ENCODE measurements around the gene APOD. TPM values are rescaled to one million over a fixed set of nuclear protein-coding genes. Genes with fewer than 3 reads are reported as not detected.
A peak's percentile ranks its signal among the peaks of the same experiment; 100 is the strongest.

APOD gene
- total RNA-seq, 1 donor from 2014 or later: 1.6 TPM

- no peak overlapping the region for H3K27ac Mint-ChIP-seq
- DNase-seq (ENCODE audit: extremely low spot score, unreplicated experiment): no peak
- peaks cover 4% of the 10 kb centered on the region for H3K9me3 Mint-ChIP-seq
- TF ChIP-seq, protein P1, sequence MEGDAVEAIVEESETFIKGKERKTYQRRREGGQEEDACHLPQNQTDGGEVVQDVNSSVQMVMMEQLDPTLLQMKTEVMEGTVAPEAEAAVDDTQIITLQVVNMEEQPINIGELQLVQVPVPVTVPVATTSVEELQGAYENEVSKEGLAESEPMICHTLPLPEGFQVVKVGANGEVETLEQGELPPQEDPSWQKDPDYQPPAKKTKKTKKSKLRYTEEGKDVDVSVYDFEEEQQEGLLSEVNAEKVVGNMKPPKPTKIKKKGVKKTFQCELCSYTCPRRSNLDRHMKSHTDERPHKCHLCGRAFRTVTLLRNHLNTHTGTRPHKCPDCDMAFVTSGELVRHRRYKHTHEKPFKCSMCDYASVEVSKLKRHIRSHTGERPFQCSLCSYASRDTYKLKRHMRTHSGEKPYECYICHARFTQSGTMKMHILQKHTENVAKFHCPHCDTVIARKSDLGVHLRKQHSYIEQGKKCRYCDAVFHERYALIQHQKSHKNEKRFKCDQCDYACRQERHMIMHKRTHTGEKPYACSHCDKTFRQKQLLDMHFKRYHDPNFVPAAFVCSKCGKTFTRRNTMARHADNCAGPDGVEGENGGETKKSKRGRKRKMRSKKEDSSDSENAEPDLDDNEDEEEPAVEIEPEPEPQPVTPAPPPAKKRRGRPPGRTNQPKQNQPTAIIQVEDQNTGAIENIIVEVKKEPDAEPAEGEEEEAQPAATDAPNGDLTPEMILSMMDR (conservative IDR thresholded peaks at IDR 0.05): no peak
- H3K36me3 Mint-ChIP-seq: no peaks in the 10 kb centered on the region
- H3K27me3 Mint-ChIP-seq: no peaks in the 10 kb centered on the region
- H3K4me3 Mint-ChIP-seq: no peak overlapping the region
- peaks cover 20% of the 10 kb centered on the region for H3K4me1 Mint-ChIP-seq (ENCODE audit: unreplicated experiment)
Measured at GRCh38 chr3:195554458-195554857, 29.3 kb downstream of the APOD start.

GRCh38 chr3:195553268-195553667, 30.5 kb downstream of the APOD start:
- no peak overlapping the region for H3K4me3 Mint-ChIP-seq

DNA sequence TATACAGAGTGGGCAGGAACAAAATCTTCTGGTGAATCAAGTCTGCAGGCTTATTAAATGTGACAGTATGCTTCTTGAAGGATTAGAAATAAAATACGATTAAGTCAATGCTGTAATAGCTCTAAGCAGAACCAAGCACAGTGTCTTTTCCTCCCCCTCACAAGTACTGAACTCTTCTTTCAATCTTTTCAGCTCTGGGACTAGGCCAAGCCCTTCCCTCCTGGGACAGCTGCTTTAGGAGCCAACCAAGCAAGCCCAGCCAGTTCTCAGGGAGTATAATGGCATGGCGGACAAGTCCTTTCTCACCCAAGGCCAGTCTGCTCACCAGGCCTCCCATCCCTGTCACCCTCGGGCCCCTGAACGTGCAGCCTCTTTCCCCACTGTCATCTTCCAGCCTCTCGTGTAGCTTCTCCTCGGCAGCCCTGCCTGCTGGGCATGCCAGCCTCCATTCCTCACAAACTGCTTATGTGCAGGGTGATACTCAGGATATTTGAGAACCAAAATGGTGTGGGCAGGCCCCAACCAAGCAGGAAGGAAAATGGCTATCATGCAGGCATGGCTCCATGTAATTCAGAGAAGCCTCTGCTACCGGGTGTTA, 32.3 kb downstream of the APOD start:
- H3K4me1 Mint-ChIP-seq (ENCODE audit: unreplicated experiment): peaks cover 32% of the 10 kb centered on the region
- H3K36me3 Mint-ChIP-seq: no peaks in the 10 kb centered on the region
- H3K27ac Mint-ChIP-seq: peak overlapping the region; percentile 89
- no peak for DNase-seq (ENCODE audit: extremely low spot score, unreplicated experiment)
- H3K9me3 Mint-ChIP-seq: peaks cover 4% of the 10 kb centered on the region
- H3K27me3 Mint-ChIP-seq: no peaks in the 10 kb centered on the region
- TF ChIP-seq, protein P1 (conservative IDR thresholded peaks at IDR 0.05): no peak
- peak overlapping the region; percentile 24 for H3K4me3 Mint-ChIP-seq

More at GRCh38 chr3:195553268-195553667, 30.5 kb downstream of the APOD start:
- TF ChIP-seq, protein P1 (conservative IDR thresholded peaks at IDR 0.05): no peak
- DNase-seq (ENCODE audit: extremely low spot score, unreplicated experiment): no peak
- Mint-ChIP-seq H3K27ac (peak overlapping the region; percentile 38), H3K4me1 (ENCODE audit: unreplicated experiment) (peaks cover 23% of the 10 kb centered on the region), H3K36me3 (no peaks in the 10 kb centered on the region), H3K9me3 (peaks cover 4% of the 10 kb centered on the region), H3K27me3 (no peaks in the 10 kb centered on the region)

GRCh38 chr3:195550723-195551122, 33.0 kb downstream of the APOD start:
- peak overlapping the region; percentile 13 for H3K27ac Mint-ChIP-seq
- no peak for DNase-seq (ENCODE audit: extremely low spot score, unreplicated experiment)
- H3K27me3 Mint-ChIP-seq: no peaks in the 10 kb centered on the region
- TF ChIP-seq, protein P1 (conservative IDR thresholded peaks at IDR 0.05): no peak
- H3K36me3 Mint-ChIP-seq: no peaks in the 10 kb centered on the region
- H3K9me3 Mint-ChIP-seq: no peaks in the 10 kb centered on the region
- H3K4me3 Mint-ChIP-seq: no peak overlapping the region
- peaks cover 35% of the 10 kb centered on the region for H3K4me1 Mint-ChIP-seq (ENCODE audit: unreplicated experiment)

- Mint-ChIP-seq H3K27me3 (peaks cover 1% of the 10 kb centered on the region), H3K9me3 (no peaks in the 10 kb centered on the region), H3K27ac (no peak overlapping the region), H3K4me1 (ENCODE audit: unreplicated experiment) (peaks cover 36% of the 10 kb centered on the region), H3K36me3 (no peaks in the 10 kb centered on the region), H3K4me3 (peak overlapping the region; percentile 52)
- DNase-seq (ENCODE audit: extremely low spot score, unreplicated experiment): no peak
- TF ChIP-seq, protein P1 (conservative IDR thresholded peaks at IDR 0.05): no peak
Measured at GRCh38 chr3:195549931-195550519, 33.7 kb downstream of the APOD start.

All from type B pancreatic cell (in vitro differentiated cells).